GM19397 (cell line): ENCODE measurements around the gene SPRN.
"Not testable (repeated sequence)": the region's sequence is repeated elsewhere in the genome, so short reads cannot be mapped to it uniquely, and the experiment has no call there.

Source experiments
- ATAC-seq: cut with Tn5 transposase; IDR thresholded peaks from one replicate; pipeline ENCODE4 v1.9.1; 2021; ENCODE audit warnings: mild to moderate bottlenecking, moderate library complexity; ENCODE audit not compliant: unreplicated experiment

SPRN gene

GRCh38 chr10:133441356-133441755, 16.9 kb upstream of the SPRN start:
- not testable (repeated sequence) for ATAC-seq

- no peak for ATAC-seq
Observed at GRCh38 chr10:133440633-133441285, 16.3 kb upstream of the SPRN start.

- ATAC-seq = no peak
Observed at GRCh38 chr10:133439517-133440461, 15.4 kb upstream of the SPRN start.

- no peak for ATAC-seq
Observed at GRCh38 chr10:133438711-133439273, 14.4 kb upstream of the SPRN start.

- ATAC-seq = not testable (repeated sequence)
Observed at GRCh38 chr10:133432789-133433188, 8.4 kb upstream of the SPRN start.

- ATAC-seq = not testable (repeated sequence)
Observed at GRCh38 chr10:133431888-133432613, 7.6 kb upstream of the SPRN start.

GRCh38 chr10:133429571-133429970, 5.1 kb upstream of the SPRN start:
- ATAC-seq = not testable (repeated sequence)

- ATAC-seq = not testable (repeated sequence)
Observed at GRCh38 chr10:133424102-133424501, 323 bp downstream of the SPRN start.

GRCh38 chr10:133422807-133423771, 1.3 kb downstream of the SPRN start:
- no peak for ATAC-seq

GRCh38 chr10:133422223-133422806, 2.1 kb downstream of the SPRN start:
- ATAC-seq = no peak

GRCh38 chr10:133421336-133422222, 2.8 kb downstream of the SPRN start:
- no peak for ATAC-seq

GRCh38 chr10:133420579-133420978, 3.8 kb downstream of the SPRN start:
- no peak for ATAC-seq

GRCh38 chr10:133420028-133420427, 4.4 kb downstream of the SPRN start:
- ATAC-seq = no peak

- no peak for ATAC-seq
Observed at GRCh38 chr10:133419211-133419950, 5.0 kb downstream of the SPRN start.

- ATAC-seq = no peak
Observed at GRCh38 chr10:133418289-133418993, 6.0 kb downstream of the SPRN start.

- ATAC-seq = no peak
Observed at GRCh38 chr10:133415752-133416151, 8.7 kb downstream of the SPRN start.

- not testable (repeated sequence) for ATAC-seq
Observed at GRCh38 chr10:133414401-133414800, 10.0 kb downstream of the SPRN start.
